Liver (tissue), 9 donors: ENCODE measurements around the gene NKD1. TPM values are rescaled to one million over a fixed set of nuclear protein-coding genes. Genes with fewer than 3 reads are reported as not detected.
A peak's percentile ranks its signal among the peaks of the same experiment; 100 is the strongest.

Source experiments
- DNase-seq: peaks from one replicate; pipeline ENCODE4 v3.0.0-alpha.2; 2017; ENCODE audit warnings: low spot score
- H3K27ac ChIP-seq, 2 donors: one replicate each; pipeline ENCODE4 v1.7.0; 2013; ENCODE audit warnings: inconsistent platforms in 2 of 2, low read length in 2 of 2, control low read depth in 1 of 2, low read depth in 1 of 2, mild to moderate bottlenecking in 1 of 2
- H3K27me3 ChIP-seq, 4 donors: one replicate each; pipeline versions ENCODE4 v1.6.1 to v1.7.0; 2013; ENCODE audit warnings: low read length in 3 of 4, inconsistent platforms in 1 of 4, mild to moderate bottlenecking in 1 of 4, moderate library complexity in 1 of 4; ENCODE audit not compliant: control insufficient read depth in 4 of 4, insufficient read depth in 4 of 4
- H3K36me3 ChIP-seq, 4 donors: one replicate each; pipeline versions ENCODE4 v1.6.1 to v1.7.0; 2013; ENCODE audit warnings: low read length in 3 of 4, mild to moderate bottlenecking in 3 of 4, low read depth in 1 of 4, moderate library complexity in 1 of 4; ENCODE audit not compliant: control insufficient read depth in 4 of 4, insufficient read depth in 3 of 4
- H3K4me1 ChIP-seq, 4 donors: one replicate each; pipeline versions ENCODE4 v1.6.1 to v1.7.0; 2013; ENCODE audit warnings: low read length in 3 of 4, mild to moderate bottlenecking in 3 of 4, moderate library complexity in 1 of 4; ENCODE audit not compliant: control insufficient read depth in 4 of 4, insufficient read depth in 4 of 4
- H3K4me3 ChIP-seq, 3 donors: one replicate each; pipeline versions ENCODE4 v1.6.1 to v1.7.0; 2013; ENCODE audit warnings: low read length in 3 of 3, control low read depth in 1 of 3, low read depth in 1 of 3, mild to moderate bottlenecking in 1 of 3
- H3K9ac ChIP-seq, 2 donors: one replicate each; pipeline ENCODE4 v1.7.0; 2013; ENCODE audit warnings: low read length in 2 of 2, mild to moderate bottlenecking in 2 of 2, moderate library complexity in 2 of 2, control low read depth in 1 of 2, low read depth in 1 of 2
- H3K9me3 ChIP-seq, 4 donors: one replicate each; pipeline versions ENCODE4 v1.6.1 to v1.7.0; 2013; ENCODE audit warnings: low read length in 3 of 4; ENCODE audit not compliant: control insufficient read depth in 4 of 4
- FOXA1 ChIP-seq: IDR thresholded peaks from 2 replicates; pipeline ENCODE4 v1.6.1; 2016; ENCODE audit warnings: antibody characterized with exemption
- HNF4A ChIP-seq, 2 donors: conservative IDR thresholded peaks; 2 replicates each; pipeline ENCODE4 v1.6.1; 2016; ENCODE audit warnings: antibody characterized with exemption in 2 of 2, mild to moderate bottlenecking in 2 of 2
- HNF4G ChIP-seq: IDR thresholded peaks from 2 replicates; pipeline ENCODE4 v1.6.1; 2016; ENCODE audit warnings: antibody characterized with exemption
- JUND ChIP-seq, 2 donors: IDR thresholded peaks; 2 replicates each; pipeline ENCODE4 v1.6.1; 2016; ENCODE audit warnings: antibody characterized with exemption in 2 of 2
- MAX ChIP-seq: IDR thresholded peaks from 2 replicates; pipeline ENCODE4 v1.6.1; 2016; ENCODE audit warnings: antibody characterized with exemption
- NR2F2 ChIP-seq: IDR thresholded peaks from 2 replicates; pipeline ENCODE4 v1.6.1; 2016; ENCODE audit warnings: antibody characterized with exemption
- RXRA ChIP-seq, 2 donors: IDR thresholded peaks; 2 replicates each; pipeline ENCODE4 v1.6.1; 2017 to 2018; ENCODE audit warnings: antibody characterized with exemption in 2 of 2, mild to moderate bottlenecking in 1 of 2
- TAF1 ChIP-seq: conservative IDR thresholded peaks from 2 replicates; pipeline ENCODE4 v1.6.1; 2016; ENCODE audit warnings: antibody characterized with exemption, mild to moderate bottlenecking
- ZBTB33 ChIP-seq: IDR thresholded peaks from 2 replicates; pipeline ENCODE4 v1.6.1; 2016; ENCODE audit warnings: antibody characterized with exemption
- WGBS: extraction: QIAGEN DNeasy Blood & Tissue Kit; methylation state at CpG from one replicate; pipeline ENCODE4 v1.1.7; 2013; 5-methylcytosine and 5-hydroxymethylcytosine counted together
- polyA plus RNA-seq, 2 donors: library from polyadenylated mRNA; stranded (reverse) in 1 of 2; unstranded in 1 of 2; fragments of 200-250 nt in 1 of 2; fragments of >200 nt in 1 of 2; fragmentation: Nextera tagmentation in 1 of 2; extraction: Ambion mirVana in 1 of 2; gene quantifications; one replicate each; pipeline versions ENCODE4 v1.2.1 to v1.2.3, GENCODE V29; 2013 to 2015
- total RNA-seq, 2 donors: library from RNA; depleted of rRNA; stranded (reverse); fragments of >200 nt; gene quantifications; one replicate each; pipeline ENCODE4 v1.2.3, GENCODE V29; 2014
- TF ChIP-seq, protein P1 (sequence below): fragments of 150-350 bp; IDR thresholded peaks from 2 replicates; pipeline ENCODE4 v1.5.1; 2017; ENCODE audit warnings: improper control_type of control experiment, low read depth, low read length; ENCODE audit not compliant: missing input control
- donor health status: healthy.
- donor health status: healthy.
- donor health status: healthy.
- donor health status: healthy.
- donor health status: healthy.

The NKD1 gene
- total and polyA plus RNA-seq, 4 donors: 0.28 to 3.5 (median 0.85) TPM

- Histone ChIP-seq H3K27ac (peak overlapping the region in 1 of 2 donors; percentile 11), H3K36me3 (no peaks in the 10 kb centered on the region), H3K9ac (no peak overlapping the region), H3K9me3 (no peaks in the 10 kb centered on the region), H3K4me3 (no peak overlapping the region), H3K27me3 (no peaks in the 10 kb centered on the region), H3K4me1 (peaks cover 0 to 5% (median 0%) of the 10 kb centered on the region in 4 donors)
- no peak for DNase-seq
- TF ChIP-seq NR2F2: peak; percentile 61
- TF ChIP-seq RXRA (IDR thresholded peaks at IDR 0.05): peak in 1 of 2 donors; percentile 10
- TF ChIP-seq HNF4G: no peak
- no peak for TF ChIP-seq MAX
- WGBS: 87% methylated on average over 16 of the region's 16 CpGs
Observed at GRCh38 chr16:50585331-50585776, 37.2 kb downstream of the NKD1 start.

GRCh38 chr16:50587543-50587942 is 39.3 kb downstream of the NKD1 start:
- WGBS: 94% methylated on average over 2 of the region's 2 CpGs
- TF ChIP-seq MAX: no peak
- TF ChIP-seq ZBTB33: no peak

DNA sequence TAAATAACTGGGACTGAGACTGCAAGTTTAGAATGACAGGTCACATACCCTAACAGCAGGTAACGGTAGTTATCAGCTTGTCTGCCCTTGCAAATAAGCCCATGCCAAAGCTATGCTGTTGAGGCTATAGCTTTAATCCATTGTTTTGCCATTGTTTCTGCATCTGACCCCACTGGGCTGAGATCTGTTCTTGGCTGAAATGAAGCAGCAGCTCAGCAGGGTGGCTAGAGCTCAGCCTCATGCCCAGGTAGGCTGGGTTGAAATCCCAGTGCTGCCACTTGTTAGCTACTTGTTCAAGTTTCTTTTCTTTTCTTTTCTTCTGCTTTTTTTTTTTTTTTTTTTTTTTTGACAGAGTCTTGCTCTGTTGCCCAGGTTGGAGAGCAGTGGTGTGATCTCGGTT is 40.1 kb downstream of the NKD1 start:
- no peaks in the 10 kb centered on the region for H3K27me3 ChIP-seq
- H3K27ac ChIP-seq: no peak overlapping the region
- DNase-seq: no peak
- no peaks in the 10 kb centered on the region for H3K36me3 ChIP-seq
- H3K4me3 ChIP-seq: no peak overlapping the region
- no peak overlapping the region for H3K9ac ChIP-seq
- WGBS: 91% methylated on average over 2 of the region's 2 CpGs
- no peak for TF ChIP-seq NR2F2
- TF ChIP-seq TAF1: no peak
- no peak for TF ChIP-seq HNF4G
- TF ChIP-seq HNF4A (conservative IDR thresholded peaks at IDR 0.05): no peak
- TF ChIP-seq FOXA1: no peak
- TF ChIP-seq, protein P1, sequence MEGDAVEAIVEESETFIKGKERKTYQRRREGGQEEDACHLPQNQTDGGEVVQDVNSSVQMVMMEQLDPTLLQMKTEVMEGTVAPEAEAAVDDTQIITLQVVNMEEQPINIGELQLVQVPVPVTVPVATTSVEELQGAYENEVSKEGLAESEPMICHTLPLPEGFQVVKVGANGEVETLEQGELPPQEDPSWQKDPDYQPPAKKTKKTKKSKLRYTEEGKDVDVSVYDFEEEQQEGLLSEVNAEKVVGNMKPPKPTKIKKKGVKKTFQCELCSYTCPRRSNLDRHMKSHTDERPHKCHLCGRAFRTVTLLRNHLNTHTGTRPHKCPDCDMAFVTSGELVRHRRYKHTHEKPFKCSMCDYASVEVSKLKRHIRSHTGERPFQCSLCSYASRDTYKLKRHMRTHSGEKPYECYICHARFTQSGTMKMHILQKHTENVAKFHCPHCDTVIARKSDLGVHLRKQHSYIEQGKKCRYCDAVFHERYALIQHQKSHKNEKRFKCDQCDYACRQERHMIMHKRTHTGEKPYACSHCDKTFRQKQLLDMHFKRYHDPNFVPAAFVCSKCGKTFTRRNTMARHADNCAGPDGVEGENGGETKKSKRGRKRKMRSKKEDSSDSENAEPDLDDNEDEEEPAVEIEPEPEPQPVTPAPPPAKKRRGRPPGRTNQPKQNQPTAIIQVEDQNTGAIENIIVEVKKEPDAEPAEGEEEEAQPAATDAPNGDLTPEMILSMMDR: no peak
- TF ChIP-seq ZBTB33: no peak
- no peak for TF ChIP-seq RXRA (IDR thresholded peaks at IDR 0.05)
- no peak for TF ChIP-seq JUND (IDR thresholded peaks at IDR 0.05)
- no peaks in the 10 kb centered on the region for H3K9me3 ChIP-seq
- H3K4me1 ChIP-seq: peaks cover 3 to 26% (median 21%) of the 10 kb centered on the region in 4 donors

More at GRCh38 chr16:50587543-50587942, 39.3 kb downstream of the NKD1 start:
- no peaks in the 10 kb centered on the region for H3K27me3 ChIP-seq
- no peak for DNase-seq
- H3K4me3 ChIP-seq: no peak overlapping the region
- peaks cover 0 to 19% (median 13%) of the 10 kb centered on the region in 4 donors for H3K4me1 ChIP-seq
- H3K36me3 ChIP-seq: no peaks in the 10 kb centered on the region
- H3K9me3 ChIP-seq: no peaks in the 10 kb centered on the region
- H3K9ac ChIP-seq: no peak overlapping the region
- H3K27ac ChIP-seq: no peak overlapping the region
